H1 (cell line): ENCODE results near the gene METTL9. TPM values are rescaled to one million over a fixed set of nuclear protein-coding genes. Genes with fewer than 3 reads are reported as not detected.

Experiments used
- JUN ChIP-seq: IDR thresholded peaks from 2 replicates; pipeline ENCODE4 v1.6.1; 2011; ENCODE audit warnings: low read depth, mild to moderate bottlenecking, improper control_type of control experiment, low read length
- polyA plus RNA-seq, 7 experiments: library from polyadenylated mRNA; depleted of rRNA in 3 of 7; stranded (reverse) in 5 of 7; unstranded in 2 of 7; fragments of >200 nt in 5 of 7; fragments of 200-250 nt in 2 of 7; gene quantifications; 1 replicate in 5 of 7; 2 replicates in 1 of 7; 4 replicates in 1 of 7; pipeline versions ENCODE4 v1.2.1 to v1.2.3, GENCODE V29; 2011 to 2013; ENCODE audit warnings: missing spikeins in 2 of 7, mixed read lengths in 2 of 7
- total RNA-seq: library from RNA; stranded (reverse); fragmentation: NEBNext Ultra II Directional; extraction: Animal tissue kit (Norgen Biotek cat#: 25700); gene quantifications from 2 replicates; pipeline ENCODE4 v1.2.1, GENCODE V29; 2021

Gene METTL9
- total and polyA plus RNA-seq, 2 of the 8 experiments (the other 6 are each of a cell fraction or from before 2014, with no cell fraction given) = 45.4 to 112 TPM

- no peak for TF ChIP-seq JUN
These were observed 52.1 kb downstream of the METTL9 start (continued) for GRCh38 chr16:21651515-21651914.
